Smooth muscle cell (in vitro differentiated cells): ENCODE results near the gene ASPSCR1. TPM values are rescaled to one million over a fixed set of nuclear protein-coding genes. Genes with fewer than 3 reads are reported as not detected.

Source experiments
- DNase-seq: peaks from one replicate; lab custom pipeline; 2025; ENCODE audit not compliant: unreplicated experiment; lab: John Stamatoyannopoulos, UW
- H2AFZ ChIP-seq: fragments of 200-600 bp; sonication (generic); 2 replicates; pipeline ENCODE4 v1.6.0; 2016; ENCODE audit warnings: antibody characterized with exemption, low read depth, mild to moderate bottlenecking
- H3F3A ChIP-seq: fragments of 200-600 bp; sonication (generic); 2 replicates; pipeline ENCODE4 v1.6.0; 2017; ENCODE audit warnings: antibody characterized with exemption, low read depth
- H3K27ac ChIP-seq: fragments of 200-600 bp; sonication (generic); 2 replicates; pipeline ENCODE4 v1.5.1; 2016; ENCODE audit warnings: low read depth, mild to moderate bottlenecking
- H3K27me3 ChIP-seq: fragments of 200-600 bp; sonication (generic); 2 replicates; pipeline ENCODE4 v1.6.1; 2016; ENCODE audit warnings: low read depth, mild to moderate bottlenecking
- H3K36me3 ChIP-seq: fragments of 200-600 bp; sonication (generic); 2 replicates; pipeline ENCODE4 v1.5.1; 2016; ENCODE audit warnings: low read depth
- H3K4me1 ChIP-seq: fragments of 200-600 bp; sonication (generic); 2 replicates; pipeline ENCODE4 v1.5.1; 2016; ENCODE audit warnings: low read depth
- H3K4me2 ChIP-seq: fragments of 200-600 bp; sonication (generic); 2 replicates; pipeline ENCODE4 v1.6.0; 2016; ENCODE audit warnings: mild to moderate bottlenecking
- H3K4me3 ChIP-seq: fragments of 200-600 bp; sonication (generic); 2 replicates; pipeline ENCODE4 v1.5.1; 2016; ENCODE audit warnings: mild to moderate bottlenecking
- H3K79me2 ChIP-seq: fragments of 200-600 bp; sonication (generic); 2 replicates; pipeline ENCODE4 v1.6.0; 2016; ENCODE audit warnings: low read depth, mild to moderate bottlenecking
- H3K9ac ChIP-seq: fragments of 200-600 bp; sonication (generic); 2 replicates; pipeline ENCODE4 v1.6.0; 2016; ENCODE audit warnings: low read depth
- H3K9me3 ChIP-seq: fragments of 200-600 bp; sonication (generic); replicated peaks from 2 replicates; pipeline ENCODE4 v1.5.1; 2016; ENCODE audit warnings: low read depth
- H4K20me1 ChIP-seq: fragments of 200-600 bp; sonication (generic); 2 replicates; pipeline ENCODE4 v1.6.0; 2016; ENCODE audit warnings: low read depth
- CTCF ChIP-seq: fragments of 200-600 bp; sonication (generic); IDR thresholded peaks from 2 replicates; pipeline ENCODE4 v1.5.1; 2017; ENCODE audit warnings: borderline replicate concordance, mild to moderate bottlenecking, antibody characterized with exemption; ENCODE audit not compliant: insufficient read depth, poor library complexity, severe bottlenecking
- WGBS: methylation state at CpG from one replicate; pipeline ENCODE4 v1.1.7; 2016; ENCODE audit warnings: low lambda C conversion rate; 5-methylcytosine and 5-hydroxymethylcytosine counted together
- polyA plus RNA-seq: library from polyadenylated mRNA; unstranded; fragments of >200 nt; fragmentation: Nextera tagmentation; extraction: Ambion mirVana; gene quantifications from 2 replicates; pipeline ENCODE4 v1.2.1, GENCODE V29; 2016
- total RNA-seq: library from RNA; depleted of rRNA; stranded (reverse); fragments of >200 nt; gene quantifications from 2 replicates; pipeline ENCODE4 v1.2.3, GENCODE V29; 2014

The ASPSCR1 gene
- total and polyA plus RNA-seq, 2 experiments from 2014 or later, result 28.4 to 44.0 TPM

- no peak overlapping the region for H3K4me2 ChIP-seq
- 92% methylated on average over 36 of the region's 39 CpGs for WGBS
- no peak overlapping the region for H3K9ac ChIP-seq
These were observed 17.4 kb downstream of the ASPSCR1 start for GRCh38 chr17:81994593-81995462.

GRCh38 chr17:81995463-81996231 lies 18.2 kb downstream of the ASPSCR1 start:
- 98% methylated on average over 28 of the region's 29 CpGs for WGBS
- no peaks in the 10 kb centered on the region for H3K36me3 ChIP-seq

More at GRCh38 chr17:81994593-81995462, 17.4 kb downstream of the ASPSCR1 start:
- DNase-seq, result no peak
- H2AFZ ChIP-seq, result no peak overlapping the region
- H4K20me1 ChIP-seq, result peaks cover 20% of the 10 kb centered on the region
- no peaks in the 10 kb centered on the region for H3K9me3 ChIP-seq
- H3K79me2 ChIP-seq, result peaks cover 9% of the 10 kb centered on the region
- no peaks in the 10 kb centered on the region for H3K27me3 ChIP-seq
- H3K4me3 ChIP-seq, result no peak overlapping the region
- no peak overlapping the region for H3K27ac ChIP-seq
- H3K36me3 ChIP-seq, result no peaks in the 10 kb centered on the region
- peaks cover 25% of the 10 kb centered on the region for H3K4me1 ChIP-seq
- H3F3A ChIP-seq, result no peaks in the 10 kb centered on the region
- no peak for TF ChIP-seq CTCF

GRCh38 chr17:81996232-81996756 lies 18.9 kb downstream of the ASPSCR1 start:
- Histone ChIP-seq H3K27me3 (no peaks in the 10 kb centered on the region), H4K20me1 (peaks cover 17% of the 10 kb centered on the region), H3K9ac (no peak overlapping the region), H3F3A (no peaks in the 10 kb centered on the region), H3K4me2 (no peak overlapping the region), H3K4me1 (peaks cover 25% of the 10 kb centered on the region), H3K36me3 (no peaks in the 10 kb centered on the region), H3K27ac (no peak overlapping the region), H3K9me3 (no peaks in the 10 kb centered on the region), H3K4me3 (no peak overlapping the region), H2AFZ (no peak overlapping the region), H3K79me2 (peaks cover 6% of the 10 kb centered on the region)
- TF ChIP-seq CTCF, result no peak
- 96% methylated on average over 22 of the region's 28 CpGs for WGBS
- DNase-seq, result no peak

More at GRCh38 chr17:81995463-81996231, 18.2 kb downstream of the ASPSCR1 start:
- Histone ChIP-seq H3K4me2 (no peak overlapping the region), H3K27ac (no peak overlapping the region), H4K20me1 (peaks cover 20% of the 10 kb centered on the region), H3K4me1 (peaks cover 25% of the 10 kb centered on the region), H3K4me3 (no peak overlapping the region), H3K27me3 (no peaks in the 10 kb centered on the region), H3F3A (no peaks in the 10 kb centered on the region), H3K79me2 (peaks cover 6% of the 10 kb centered on the region), H2AFZ (no peak overlapping the region), H3K9ac (no peak overlapping the region), H3K9me3 (no peaks in the 10 kb centered on the region)
- DNase-seq, result no peak
- no peak for TF ChIP-seq CTCF
